CD14-positive monocyte (primary cell): ENCODE measurements around the gene TLE7. TPM values are rescaled to one million over a fixed set of nuclear protein-coding genes. Genes with fewer than 3 reads are reported as not detected.

Source experiments
- DNase-seq, 3 donors: peaks; one replicate each; pipeline ENCODE4 v3.0.0-alpha.2; 2011 to 2022
- H2AFZ ChIP-seq: 2 replicates; pipeline ENCODE4 v1.6.0; 2012; ENCODE audit warnings: mild to moderate bottlenecking, low read depth, low read length, inconsistent platforms; ENCODE audit not compliant: insufficient read depth, poor library complexity, severe bottlenecking
- H3K27ac ChIP-seq, 2 donors: 1 replicate in 1 of 2; 2 replicates in 1 of 2; pipeline ENCODE4 v1.5.1; 2012 to 2013; ENCODE audit warnings: low read length in 2 of 2, control low read depth in 1 of 2, inconsistent platforms in 1 of 2, low read depth in 1 of 2, mild to moderate bottlenecking in 1 of 2
- H3K27me3 ChIP-seq, 2 donors: one replicate each; pipeline versions ENCODE4 v1.6.0 to v1.6.1; 2011 to 2013; ENCODE audit warnings: low read length in 2 of 2; ENCODE audit not compliant: control insufficient read depth in 2 of 2, insufficient read depth in 2 of 2
- H3K36me3 ChIP-seq, 2 donors: replicated peaks in 1 of 2; 1 replicate in 1 of 2; 2 replicates in 1 of 2; pipeline versions ENCODE4 v1.5.1 to v1.6.1; 2012 to 2013; ENCODE audit warnings: low read length in 2 of 2, control low read depth in 1 of 2, inconsistent platforms in 1 of 2, mild to moderate bottlenecking in 1 of 2; ENCODE audit not compliant: insufficient read depth in 2 of 2, control insufficient read depth in 1 of 2
- H3K4me1 ChIP-seq, 2 donors: 1 replicate in 1 of 2; 2 replicates in 1 of 2; pipeline versions ENCODE4 v1.5.1 to v1.6.1; 2012 to 2013; ENCODE audit warnings: low read length in 2 of 2, control low read depth in 1 of 2, inconsistent platforms in 1 of 2, mild to moderate bottlenecking in 1 of 2, moderate library complexity in 1 of 2; ENCODE audit not compliant: insufficient read depth in 2 of 2, control insufficient read depth in 1 of 2
- H3K4me2 ChIP-seq: replicated peaks from 2 replicates; pipeline ENCODE3; 2012; ENCODE audit warnings: low read length, moderate library complexity, mild to moderate bottlenecking; ENCODE audit not compliant: poor library complexity, severe bottlenecking; ENCODE audit errors: extremely low read depth
- H3K4me3 ChIP-seq, 3 experiments: fragments of 200-600 bp in 1 of 3; sonication (generic) in 1 of 3; replicated peaks in 1 of 3; 1 replicate in 2 of 3; 2 replicates in 1 of 3; pipeline ENCODE4 v1.5.1; 2011 to 2013; ENCODE audit warnings: low read length in 3 of 3, mild to moderate bottlenecking in 3 of 3, control low read depth in 2 of 3, low read depth in 2 of 3, inconsistent platforms in 1 of 3, moderate library complexity in 1 of 3
- H3K79me2 ChIP-seq: 2 replicates; pipeline ENCODE4 v1.6.0; 2012; ENCODE audit warnings: mild to moderate bottlenecking, control low read depth, inconsistent platforms, low read length, moderate library complexity; ENCODE audit not compliant: insufficient read depth
- H3K9ac ChIP-seq: 2 replicates; pipeline ENCODE4 v1.6.0; 2017; ENCODE audit warnings: low read length, mild to moderate bottlenecking; ENCODE audit not compliant: insufficient read depth, poor library complexity, severe bottlenecking
- H3K9me3 ChIP-seq, 2 donors: replicated peaks in 1 of 2; 1 replicate in 1 of 2; 2 replicates in 1 of 2; pipeline versions ENCODE4 v1.5.1 to v1.6.1; 2012 to 2013; ENCODE audit warnings: low read length in 2 of 2, control low read depth in 1 of 2; ENCODE audit not compliant: control insufficient read depth in 1 of 2, insufficient read depth in 1 of 2
- H4K20me1 ChIP-seq: 2 replicates; pipeline ENCODE4 v1.6.0; 2012; ENCODE audit warnings: mild to moderate bottlenecking, low read length, control low read depth, moderate library complexity; ENCODE audit not compliant: insufficient read depth
- H3K27ac Mint-ChIP-seq, 7 donors: one replicate each; pipeline ENCODE4 v1.8.0; 2020; ENCODE audit warnings: mild to moderate bottlenecking in 7 of 7, mixed read lengths in 7 of 7, moderate library complexity in 6 of 7, inconsistent platforms in 2 of 7
- H3K27me3 Mint-ChIP-seq, 3 donors: one replicate each; pipeline ENCODE4 v1.8.0; 2021 to 2022; ENCODE audit warnings: low read depth in 3 of 3, mild to moderate bottlenecking in 3 of 3, mixed read lengths in 3 of 3, moderate library complexity in 3 of 3, inconsistent platforms in 1 of 3
- H3K36me3 Mint-ChIP-seq, 2 donors: one replicate each; pipeline ENCODE4 v1.8.0; 2020; ENCODE audit warnings: mixed read lengths in 2 of 2, inconsistent platforms in 1 of 2, mild to moderate bottlenecking in 1 of 2
- H3K4me1 Mint-ChIP-seq: one replicate; pipeline ENCODE4 v1.8.0; 2020; ENCODE audit warnings: mild to moderate bottlenecking, mixed read lengths
- H3K4me3 Mint-ChIP-seq, 2 donors: one replicate each; pipeline ENCODE4 v1.8.0; 2020; ENCODE audit warnings: mild to moderate bottlenecking in 2 of 2, mixed read lengths in 2 of 2, moderate library complexity in 1 of 2
- H3K9me3 Mint-ChIP-seq, 7 donors: one replicate each; pipeline ENCODE4 v1.8.0; 2020 to 2022; ENCODE audit warnings: mixed read lengths in 7 of 7, mild to moderate bottlenecking in 6 of 7, moderate library complexity in 6 of 7, inconsistent platforms in 2 of 7
- CTCF ChIP-seq: fragments of 200-600 bp; IDR thresholded peaks from one replicate; pipeline ENCODE4 v1.8.0; 2022; ENCODE audit warnings: antibody characterized with exemption, mild to moderate bottlenecking
- WGBS: methylation state at CpG from one replicate; pipeline ENCODE4 v1.1.5; 2013; ENCODE audit warnings: missing lambda C conversion rate; ENCODE audit not compliant: insufficient coverage; 5-methylcytosine and 5-hydroxymethylcytosine counted together
- intact Hi-C, 2 donors: fragments of 100-400 bp; cut with micrococcal nuclease; formaldehyde crosslinking; loops; one replicate each; pipeline versions ENCODE4 v1.15.0 to v1.15.1; 2023
- polyA plus RNA-seq, 3 donors: library from polyadenylated mRNA; depleted of rRNA in 1 of 3; unstranded in 2 of 3; stranded (reverse) in 1 of 3; fragments of 300-500 nt in 2 of 3; fragments of >200 nt in 1 of 3; fragmentation: Illumina TruSeq in 2 of 3; gene quantifications; 1 replicate in 2 of 3; 2 replicates in 1 of 3; pipeline ENCODE4 v1.2.3, GENCODE V29; 2012 to 2021

Gene TLE7
- polyA plus RNA-seq, 3 donors: not detected

- no peaks in the 10 kb centered on the region for H3K79me2 ChIP-seq
- no peaks in the 10 kb centered on the region for H3K36me3 ChIP-seq
- peaks cover 16 to 19% of the 10 kb centered on the region in 2 donors for H3K9me3 ChIP-seq
- TF ChIP-seq CTCF: no peak
- no peak overlapping the region for H3K4me2 ChIP-seq
- H3K9ac ChIP-seq: no peak overlapping the region
- H3K27me3 ChIP-seq: peaks cover 0 to 12% of the 10 kb centered on the region in 2 donors
- no peaks in the 10 kb centered on the region for H4K20me1 ChIP-seq
- DNase-seq: no peak
- Mint-ChIP-seq H3K36me3 (no peaks in the 10 kb centered on the region), H3K27me3 (peaks cover 12 to 36% (median 30%) of the 10 kb centered on the region in 3 donors), H3K4me3 (no peak overlapping the region), H3K9me3 (peaks cover 4 to 30% (median 21%) of the 10 kb centered on the region in 7 donors), H3K4me1 (peaks cover 3% of the 10 kb centered on the region), H3K27ac (no peak overlapping the region)
- 97% methylated on average over 11 of the region's 11 CpGs for WGBS
- no peak overlapping the region for H3K27ac ChIP-seq
- H3K4me3 ChIP-seq: no peak overlapping the region
- intact Hi-C loops: no loop called here
- H2AFZ ChIP-seq: no peak overlapping the region
- no peaks in the 10 kb centered on the region for H3K4me1 ChIP-seq
These were observed 39.2 kb downstream of the TLE7 start for GRCh38 chr16:71402674-71403073.

- Mint-ChIP-seq H3K4me1 (no peaks in the 10 kb centered on the region), H3K27ac (no peak overlapping the region), H3K9me3 (peaks cover 4 to 30% (median 21%) of the 10 kb centered on the region in 7 donors), H3K4me3 (no peak overlapping the region), H3K27me3 (peaks cover 12 to 32% (median 32%) of the 10 kb centered on the region in 3 donors), H3K36me3 (no peaks in the 10 kb centered on the region)
- H3K4me1 ChIP-seq: no peaks in the 10 kb centered on the region
- DNase-seq: no peak
- WGBS: 84% methylated on average over 4 of the region's 6 CpGs
- no peaks in the 10 kb centered on the region for H3K79me2 ChIP-seq
- peaks cover 16 to 19% of the 10 kb centered on the region in 2 donors for H3K9me3 ChIP-seq
- H2AFZ ChIP-seq: no peak overlapping the region
- no peak overlapping the region for H3K4me3 ChIP-seq
- no peaks in the 10 kb centered on the region for H4K20me1 ChIP-seq
- no peak overlapping the region for H3K9ac ChIP-seq
- H3K27ac ChIP-seq: no peak overlapping the region
- H3K36me3 ChIP-seq: no peaks in the 10 kb centered on the region
- peaks cover 0 to 12% of the 10 kb centered on the region in 2 donors for H3K27me3 ChIP-seq
- TF ChIP-seq CTCF: no peak
- no peak overlapping the region for H3K4me2 ChIP-seq
- intact Hi-C loops: no loop called here
These were observed 39.8 kb downstream of the TLE7 start for GRCh38 chr16:71402007-71402406.
